Peyer's patch (tissue), 4 donors: ENCODE data around the gene PFDN2. TPM values are rescaled to one million over a fixed set of nuclear protein-coding genes. Genes with fewer than 3 reads are reported as not detected.

Experiments used
- DNase-seq, 3 donors: peaks; one replicate each; pipeline ENCODE4 v3.0.0-alpha.2; 2017 to 2019
- H3K27ac ChIP-seq, 4 donors: fragments of 200-600 bp; sonication (generic); one replicate each; pipeline ENCODE4 v1.5.1; 2016 to 2019
- H3K27me3 ChIP-seq, 2 donors: fragments of 200-600 bp; sonication (generic); one replicate each; pipeline ENCODE4 v1.5.1; 2019
- H3K36me3 ChIP-seq, 3 donors: fragments of 200-600 bp; sonication (generic); one replicate each; pipeline ENCODE4 v1.5.1; 2016 to 2019
- H3K4me1 ChIP-seq, 4 donors: fragments of 200-600 bp; sonication (generic); one replicate each; pipeline ENCODE4 v1.5.1; 2016 to 2019
- H3K4me3 ChIP-seq, 4 donors: fragments of 200-600 bp; sonication (generic); 1 replicate in 3 of 4; 2 replicates in 1 of 4; pipeline ENCODE4 v1.5.1; 2016 to 2019; ENCODE audit warnings: mild to moderate bottlenecking in 1 of 4
- H3K9me3 ChIP-seq, 4 donors: fragments of 200-600 bp; sonication (generic); one replicate each; pipeline ENCODE4 v1.5.1; 2016 to 2019; ENCODE audit warnings: mild to moderate bottlenecking in 1 of 4
- CTCF ChIP-seq, 6 experiments: fragments of 450-650 bp in 4 of 6; fragments of 200-600 bp in 2 of 6; sonication (generic) in 1 of 6; IDR thresholded peaks; one replicate each; pipeline ENCODE4 v1.5.1; 2017 to 2019; ENCODE audit warnings: antibody characterized with exemption in 6 of 6, mild to moderate bottlenecking in 3 of 6, moderate library complexity in 1 of 6
- POLR2A ChIP-seq, 2 donors: fragments of 450-650 bp; IDR thresholded peaks; one replicate each; pipeline ENCODE4 v1.5.1; 2017; ENCODE audit warnings: antibody characterized with exemption in 2 of 2, mild to moderate bottlenecking in 2 of 2, moderate library complexity in 2 of 2
- total RNA-seq, 4 donors: library from RNA; depleted of rRNA; stranded (reverse); fragments of >200 nt; gene quantifications; one replicate each; pipeline ENCODE4 v1.1.0, GENCODE V29; 2016

The PFDN2 gene
- total RNA-seq, 4 donors from 2014 or later, result 11.6 to 68.5 (median 15.2) TPM

- peak overlapping the region; percentile 91 to 96 (median 94) for H3K27ac ChIP-seq
- H3K36me3 ChIP-seq, result peaks cover 0 to 13% (median 0%) of the 10 kb centered on the region in 3 donors
- peaks cover 0 to 24% (median 10%) of the 10 kb centered on the region in 4 donors for H3K4me1 ChIP-seq
- no peaks in the 10 kb centered on the region for H3K27me3 ChIP-seq
- no peak for TF ChIP-seq POLR2A (IDR thresholded peaks at IDR 0.05)
- peak in 1 of 6 experiments; percentile 2 for TF ChIP-seq CTCF (IDR thresholded peaks at IDR 0.05)
- no peaks in the 10 kb centered on the region for H3K9me3 ChIP-seq
- H3K4me3 ChIP-seq, result peak overlapping the region; percentile 72 to 98 (median 82)
- no peak for DNase-seq
Measured at GRCh38 chr1:161133220-161133740, 15.4 kb upstream of the PFDN2 start.

GRCh38 chr1:161132410-161133219, 14.8 kb upstream of the PFDN2 start, which contains the start of gene DEDD:
TSS of gene DEDD (minus strand) at chr1:161132667. CDS start at chr1:161124462, 8,205 bp downstream.
- H3K36me3 ChIP-seq, result peaks cover 0 to 20% (median 0%) of the 10 kb centered on the region in 3 donors
- H3K27ac ChIP-seq, result peak within 1 kb of the TSS; percentile 91 to 96 (median 94)
- no peaks in the 10 kb centered on the region for H3K9me3 ChIP-seq
- TF ChIP-seq POLR2A (IDR thresholded peaks at IDR 0.05) (peak; percentile 39 to 48), CTCF (IDR thresholded peaks at IDR 0.05) (peak in 2 of 6 experiments; percentile 3 to 4)
- H3K4me3 ChIP-seq, result peak within 1 kb of the TSS; percentile 72 to 98 (median 82)
- H3K4me1 ChIP-seq, result peaks cover 0 to 24% (median 10%) of the 10 kb centered on the region in 4 donors
- DNase-seq, result peak; percentile 91 to 97 (median 93)
- no peaks in the 10 kb centered on the region for H3K27me3 ChIP-seq

- peaks cover 0 to 27% (median 0%) of the 10 kb centered on the region in 3 donors for H3K36me3 ChIP-seq
- TF ChIP-seq POLR2A (IDR thresholded peaks at IDR 0.05) (no peak), CTCF (IDR thresholded peaks at IDR 0.05) (no peak)
- H3K9me3 ChIP-seq, result no peaks in the 10 kb centered on the region
- DNase-seq, result no peak
- H3K27ac ChIP-seq, result peak overlapping the region; percentile 91 to 96 (median 94)
- no peaks in the 10 kb centered on the region for H3K27me3 ChIP-seq
- peak overlapping the region; percentile 72 to 98 (median 82) for H3K4me3 ChIP-seq
- peaks cover 0 to 24% (median 10%) of the 10 kb centered on the region in 4 donors for H3K4me1 ChIP-seq
Measured at GRCh38 chr1:161131523-161132409, 13.9 kb upstream of the PFDN2 start.

- Histone ChIP-seq H3K4me3 (no peak overlapping the region), H3K36me3 (peaks cover 0 to 42% (median 0%) of the 10 kb centered on the region in 3 donors), H3K9me3 (no peaks in the 10 kb centered on the region), H3K4me1 (peaks cover 0 to 24% (median 10%) of the 10 kb centered on the region in 4 donors), H3K27me3 (no peaks in the 10 kb centered on the region), H3K27ac (no peak overlapping the region)
- no peak for TF ChIP-seq POLR2A (IDR thresholded peaks at IDR 0.05)
- TF ChIP-seq CTCF (IDR thresholded peaks at IDR 0.05), result no peak
- DNase-seq, result no peak
Measured at GRCh38 chr1:161130266-161130665, 12.4 kb upstream of the PFDN2 start.
